HG03460 (cell line): ENCODE results near the gene KCNA3.
A peak's percentile ranks its signal among the peaks of the same experiment; 100 is the strongest.

Source experiments
- ATAC-seq: cut with Tn5 transposase; IDR thresholded peaks from one replicate; pipeline ENCODE4 v1.9.1; 2021; ENCODE audit not compliant: unreplicated experiment

Gene KCNA3

GRCh38 chr1:110674337-110675059 is at the start of gene KCNA3:
TSS of gene KCNA3 (minus strand) at chr1:110674940. CDS start at chr1:110674809, 131 bp downstream.
- ATAC-seq = peak; percentile 29

- ATAC-seq = no peak
These were observed 48.1 kb upstream of the KCNA3 start for GRCh38 chr1:110722807-110723206.

- no peak for ATAC-seq
These were observed 45.2 kb upstream of the KCNA3 start for GRCh38 chr1:110719908-110720307.

- ATAC-seq = no peak
These were observed 43.7 kb upstream of the KCNA3 start for GRCh38 chr1:110718452-110718851.

- ATAC-seq = no peak
These were observed 42.4 kb upstream of the KCNA3 start for GRCh38 chr1:110717179-110717578.

GRCh38 chr1:110714374-110714995 is 39.7 kb upstream of the KCNA3 start:
- ATAC-seq = no peak

- no peak for ATAC-seq
These were observed 38.5 kb upstream of the KCNA3 start for GRCh38 chr1:110713221-110713620.

GRCh38 chr1:110710314-110710713 is 35.6 kb upstream of the KCNA3 start:
- ATAC-seq = no peak

- ATAC-seq = no peak
These were observed 34.3 kb upstream of the KCNA3 start for GRCh38 chr1:110708974-110709440.

GRCh38 chr1:110707232-110707631 is 32.5 kb upstream of the KCNA3 start:
- no peak for ATAC-seq

GRCh38 chr1:110706621-110707020 is 31.9 kb upstream of the KCNA3 start:
- no peak for ATAC-seq

GRCh38 chr1:110702260-110702659 is 27.5 kb upstream of the KCNA3 start:
- ATAC-seq = no peak

GRCh38 chr1:110700767-110701166 is 26.0 kb upstream of the KCNA3 start:
- no peak for ATAC-seq

GRCh38 chr1:110697606-110698005 is 22.9 kb upstream of the KCNA3 start:
- ATAC-seq = no peak

- no peak for ATAC-seq
These were observed 22.1 kb upstream of the KCNA3 start for GRCh38 chr1:110696818-110697217.

GRCh38 chr1:110690709-110691365 is 16.1 kb upstream of the KCNA3 start:
- ATAC-seq = no peak

GRCh38 chr1:110689868-110690267 is 15.1 kb upstream of the KCNA3 start:
- ATAC-seq = no peak

- no peak for ATAC-seq
These were observed 13.8 kb upstream of the KCNA3 start for GRCh38 chr1:110688514-110688913.

GRCh38 chr1:110687250-110687649 is 12.5 kb upstream of the KCNA3 start:
- no peak for ATAC-seq

GRCh38 chr1:110686188-110686587 is 11.4 kb upstream of the KCNA3 start:
- no peak for ATAC-seq

- ATAC-seq = no peak
These were observed 9.8 kb upstream of the KCNA3 start for GRCh38 chr1:110684491-110684890.

- no peak for ATAC-seq
These were observed 8.2 kb upstream of the KCNA3 start for GRCh38 chr1:110682898-110683297.
